ENCODE data around the gene GRAMD4. TPM values are rescaled to one million over a fixed set of nuclear protein-coding genes. Genes with fewer than 3 reads are reported as not detected.
A peak's percentile ranks its signal among the peaks of the same experiment; 100 is the strongest.

Gene GRAMD4
- total and polyA plus RNA-seq, 12 donors, result 15.0 to 241 (median 79.4) TPM

DNA sequence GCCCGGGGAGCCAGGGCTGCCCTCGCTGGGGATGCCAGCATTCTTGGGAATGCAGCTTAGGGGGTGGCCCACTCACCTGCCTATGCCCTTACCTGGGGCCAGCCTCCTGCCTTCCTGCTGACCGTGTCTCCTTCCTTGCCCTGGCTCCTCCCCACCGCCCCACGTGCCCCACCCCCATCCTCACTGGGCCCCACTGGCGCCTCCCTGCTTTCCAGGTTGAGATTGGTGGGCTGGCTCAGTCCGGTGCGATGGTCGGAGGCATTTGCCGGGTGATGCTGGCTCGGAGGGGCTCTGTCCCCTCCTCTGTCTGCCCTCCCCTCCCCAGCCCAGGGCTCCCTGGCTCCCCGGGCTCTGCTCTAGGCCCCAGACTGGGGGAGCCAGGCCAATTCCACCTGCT is 34.1 kb upstream of the GRAMD4 start:
- TF ChIP-seq, protein P1, sequence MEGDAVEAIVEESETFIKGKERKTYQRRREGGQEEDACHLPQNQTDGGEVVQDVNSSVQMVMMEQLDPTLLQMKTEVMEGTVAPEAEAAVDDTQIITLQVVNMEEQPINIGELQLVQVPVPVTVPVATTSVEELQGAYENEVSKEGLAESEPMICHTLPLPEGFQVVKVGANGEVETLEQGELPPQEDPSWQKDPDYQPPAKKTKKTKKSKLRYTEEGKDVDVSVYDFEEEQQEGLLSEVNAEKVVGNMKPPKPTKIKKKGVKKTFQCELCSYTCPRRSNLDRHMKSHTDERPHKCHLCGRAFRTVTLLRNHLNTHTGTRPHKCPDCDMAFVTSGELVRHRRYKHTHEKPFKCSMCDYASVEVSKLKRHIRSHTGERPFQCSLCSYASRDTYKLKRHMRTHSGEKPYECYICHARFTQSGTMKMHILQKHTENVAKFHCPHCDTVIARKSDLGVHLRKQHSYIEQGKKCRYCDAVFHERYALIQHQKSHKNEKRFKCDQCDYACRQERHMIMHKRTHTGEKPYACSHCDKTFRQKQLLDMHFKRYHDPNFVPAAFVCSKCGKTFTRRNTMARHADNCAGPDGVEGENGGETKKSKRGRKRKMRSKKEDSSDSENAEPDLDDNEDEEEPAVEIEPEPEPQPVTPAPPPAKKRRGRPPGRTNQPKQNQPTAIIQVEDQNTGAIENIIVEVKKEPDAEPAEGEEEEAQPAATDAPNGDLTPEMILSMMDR (IDR thresholded peaks at IDR 0.05), result no peak
- no peak for TF ChIP-seq POLR2A (IDR thresholded peaks at IDR 0.05)
- H3K4me1 ChIP-seq (replicated peaks in 1 of 2), result peaks cover 0 to 9% of the 10 kb centered on the region in 2 donors
- no peak overlapping the region for H3K27ac ChIP-seq
- H3K27me3 ChIP-seq, result no peaks in the 10 kb centered on the region
- no peak overlapping the region for H3K4me3 ChIP-seq
- H3K9me3 ChIP-seq (replicated peaks in 1 of 3), result no peaks in the 10 kb centered on the region
- no peaks in the 10 kb centered on the region for H3K36me3 ChIP-seq (replicated peaks in 1 of 2)
- no peak for DNase-seq
- WGBS, 4 donors, result 89 to 93% (median 90%) methylated on average over 8 to 12 of the region's 12 CpGs
- intact Hi-C loops (cut with DNase I), result no loop called here

DNA sequence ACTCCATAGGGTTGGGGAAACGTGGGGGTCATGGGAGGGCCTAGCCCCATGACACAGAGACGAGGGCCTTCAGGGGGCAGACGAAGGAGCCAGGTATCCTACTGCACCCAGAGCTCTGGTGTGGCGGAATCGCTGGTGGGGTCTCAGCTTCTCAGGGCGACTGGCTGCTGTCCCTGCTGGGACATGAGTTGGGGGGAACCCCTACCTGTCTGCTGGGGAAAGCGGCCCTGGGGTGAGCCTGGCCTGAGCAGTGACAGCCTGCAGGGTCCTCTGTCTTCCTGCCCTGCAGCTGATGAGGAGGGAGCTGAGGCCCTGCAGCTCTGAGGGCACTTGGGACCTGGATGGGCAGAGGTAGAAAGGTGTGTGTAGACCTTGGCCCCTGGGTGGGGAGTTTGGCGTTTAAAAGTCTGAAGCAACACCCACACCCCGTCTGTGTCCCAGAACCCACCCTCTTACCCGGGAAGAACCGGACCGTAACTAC is 33.6 kb upstream of the GRAMD4 start:
- H3K4me1 ChIP-seq (replicated peaks in 1 of 2), result peaks cover 0 to 9% of the 10 kb centered on the region in 2 donors
- no peaks in the 10 kb centered on the region for H3K9me3 ChIP-seq (replicated peaks in 1 of 3)
- H3K27ac ChIP-seq, result no peak overlapping the region
- H3K4me3 ChIP-seq, result no peak overlapping the region
- 89 to 97% (median 94%) methylated on average over 5 to 12 of the region's 12 CpGs for WGBS, 4 donors
- no peak for TF ChIP-seq POLR2A (IDR thresholded peaks at IDR 0.05)
- TF ChIP-seq, protein P1 (IDR thresholded peaks at IDR 0.05), result no peak
- no peaks in the 10 kb centered on the region for H3K36me3 ChIP-seq (replicated peaks in 1 of 2)
- no peaks in the 10 kb centered on the region for H3K27me3 ChIP-seq
- DNase-seq, result no peak
- intact Hi-C loops (cut with DNase I), result no loop called here

- H3K4me3 ChIP-seq, result no peak overlapping the region
- no peaks in the 10 kb centered on the region for H3K36me3 ChIP-seq (replicated peaks in 1 of 2)
- no peaks in the 10 kb centered on the region for H3K27me3 ChIP-seq
- 83 to 100% (median 90%) methylated on average over 3 to 9 of the region's 9 CpGs for WGBS, 4 donors
- TF ChIP-seq, protein P1 (IDR thresholded peaks at IDR 0.05), result no peak
- no peak for TF ChIP-seq POLR2A (IDR thresholded peaks at IDR 0.05)
- no peaks in the 10 kb centered on the region for H3K9me3 ChIP-seq (replicated peaks in 1 of 3)
- peak overlapping the region in 1 of 5 donors; percentile 10 for H3K27ac ChIP-seq
- DNase-seq, result no peak
- intact Hi-C loops (cut with DNase I), result no loop called here
- peaks cover 0 to 11% of the 10 kb centered on the region in 2 donors for H3K4me1 ChIP-seq (replicated peaks in 1 of 2)
Measured at GRCh38 chr22:46587061-46587460, 33.1 kb upstream of the GRAMD4 start.

- DNase-seq, result peak in 2 of 7 donors; percentile 18 to 45
- 76 to 82% (median 77%) methylated on average over 12 to 21 of the region's 21 CpGs for WGBS, 4 donors
- intact Hi-C loops (cut with DNase I), result no loop called here
- TF ChIP-seq, protein P1 (IDR thresholded peaks at IDR 0.05), result no peak
- no peak for TF ChIP-seq POLR2A (IDR thresholded peaks at IDR 0.05)
- no peaks in the 10 kb centered on the region for H3K36me3 ChIP-seq (replicated peaks in 1 of 2)
- no peaks in the 10 kb centered on the region for H3K9me3 ChIP-seq (replicated peaks in 1 of 3)
- H3K4me3 ChIP-seq, result no peak overlapping the region
- H3K4me1 ChIP-seq (replicated peaks in 1 of 2), result peaks cover 0 to 15% of the 10 kb centered on the region in 2 donors
- H3K27me3 ChIP-seq, result no peaks in the 10 kb centered on the region
- H3K27ac ChIP-seq, result peak overlapping the region in 1 of 5 donors; percentile 10
Measured at GRCh38 chr22:46587492-46588278, 32.5 kb upstream of the GRAMD4 start.
